Colon (tissue), 2 donors: ENCODE data around the gene PGK1.
"Not testable (repeated sequence)": the region's sequence is repeated elsewhere in the genome, so short reads cannot be mapped to it uniquely, and the experiment has no call there.

ENCODE experiments used
- FAIRE-seq: peaks from 2 replicates; lab custom pipeline; 2012; peaks lifted over from hg19 to GRCh38; lab: Jason Lieb, UNC
- donor health status: control.
- donor health status: control.

PGK1 gene

GRCh38 chrX:78116365-78116764, 12.3 kb downstream of the PGK1 start:
- no peak for FAIRE-seq

- FAIRE-seq: no peak
Observed at GRCh38 chrX:78116766-78117165, 12.7 kb downstream of the PGK1 start.

GRCh38 chrX:78118628-78119027, 14.6 kb downstream of the PGK1 start:
- no peak for FAIRE-seq

GRCh38 chrX:78119521-78120227, 15.6 kb downstream of the PGK1 start:
- FAIRE-seq: peak; percentile 38

- FAIRE-seq: no peak
Observed at GRCh38 chrX:78123190-78123589, 19.1 kb downstream of the PGK1 start.

GRCh38 chrX:78124307-78124706, 20.3 kb downstream of the PGK1 start:
- FAIRE-seq: no peak

GRCh38 chrX:78125148-78125547, 21.1 kb downstream of the PGK1 start:
- no peak for FAIRE-seq

- FAIRE-seq: not testable (repeated sequence)
Observed at GRCh38 chrX:78125781-78126180, 21.7 kb downstream of the PGK1 start.

- no peak for FAIRE-seq
Observed at GRCh38 chrX:78129714-78130113, 25.7 kb downstream of the PGK1 start.

- no peak for FAIRE-seq
Observed at GRCh38 chrX:78130396-78130795, 26.3 kb downstream of the PGK1 start.

GRCh38 chrX:78131117-78131516, 27.1 kb downstream of the PGK1 start:
- no peak for FAIRE-seq

- no peak for FAIRE-seq
Observed at GRCh38 chrX:78133238-78133960, 29.4 kb downstream of the PGK1 start.

GRCh38 chrX:78139160-78140123, 35.4 kb downstream of the PGK1 start, which contains the start of gene TAF9B:
TSS of gene TAF9B (minus strand) at chrX:78139650. CDS start at chrX:78139611, 39 bp downstream.
- no peak for FAIRE-seq

GRCh38 chrX:78140206-78140605, 36.2 kb downstream of the PGK1 start:
- FAIRE-seq: no peak

GRCh38 chrX:78147002-78147540, 43.0 kb downstream of the PGK1 start:
- not testable (repeated sequence) for FAIRE-seq

- FAIRE-seq: not testable (repeated sequence)
Observed at GRCh38 chrX:78157373-78157772, 53.3 kb downstream of the PGK1 start.

- not testable (repeated sequence) for FAIRE-seq
Observed at GRCh38 chrX:78157846-78158245, 53.8 kb downstream of the PGK1 start.

- FAIRE-seq: not testable (repeated sequence)
Observed at GRCh38 chrX:78160711-78161110, 56.7 kb downstream of the PGK1 start.

GRCh38 chrX:78163175-78163574, 59.1 kb downstream of the PGK1 start:
- FAIRE-seq: not testable (repeated sequence)

GRCh38 chrX:78165425-78165824, 61.4 kb downstream of the PGK1 start:
- no peak for FAIRE-seq

- FAIRE-seq: no peak
Observed at GRCh38 chrX:78168065-78168464, 64.0 kb downstream of the PGK1 start.
